HG03439 (cell line): ENCODE data around the gene PI16.

Experiments used
- ATAC-seq: cut with Tn5 transposase; IDR thresholded peaks from one replicate; pipeline ENCODE4 v1.9.1; 2021; ENCODE audit warnings: mild to moderate bottlenecking, moderate library complexity; ENCODE audit not compliant: unreplicated experiment

The PI16 gene

GRCh38 chr6:36999061-36999750, 44.7 kb downstream of the PI16 start:
- no peak for ATAC-seq

DNA sequence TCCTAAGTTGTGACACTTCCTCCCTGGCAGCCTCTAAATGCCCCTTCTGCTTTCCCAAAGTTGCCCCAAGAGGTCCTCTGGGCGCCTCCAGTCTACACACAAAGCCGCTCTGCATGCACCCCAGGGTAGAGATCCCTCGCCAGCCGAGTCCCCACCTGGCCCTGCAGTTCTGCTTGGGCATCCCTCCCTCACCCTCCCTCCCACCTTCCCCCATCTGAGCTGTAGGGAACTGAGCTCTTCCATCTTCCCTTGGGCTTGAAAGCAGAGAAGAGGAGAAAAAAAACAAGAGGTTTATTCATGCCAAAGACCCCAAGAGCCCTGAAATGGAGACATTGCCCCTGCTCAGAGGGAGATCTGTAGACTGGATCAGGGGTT, 45.2 kb downstream of the PI16 start:
- ATAC-seq = no peak

GRCh38 chr6:37004044-37004980, 49.8 kb downstream of the PI16 start:
- no peak for ATAC-seq

DNA sequence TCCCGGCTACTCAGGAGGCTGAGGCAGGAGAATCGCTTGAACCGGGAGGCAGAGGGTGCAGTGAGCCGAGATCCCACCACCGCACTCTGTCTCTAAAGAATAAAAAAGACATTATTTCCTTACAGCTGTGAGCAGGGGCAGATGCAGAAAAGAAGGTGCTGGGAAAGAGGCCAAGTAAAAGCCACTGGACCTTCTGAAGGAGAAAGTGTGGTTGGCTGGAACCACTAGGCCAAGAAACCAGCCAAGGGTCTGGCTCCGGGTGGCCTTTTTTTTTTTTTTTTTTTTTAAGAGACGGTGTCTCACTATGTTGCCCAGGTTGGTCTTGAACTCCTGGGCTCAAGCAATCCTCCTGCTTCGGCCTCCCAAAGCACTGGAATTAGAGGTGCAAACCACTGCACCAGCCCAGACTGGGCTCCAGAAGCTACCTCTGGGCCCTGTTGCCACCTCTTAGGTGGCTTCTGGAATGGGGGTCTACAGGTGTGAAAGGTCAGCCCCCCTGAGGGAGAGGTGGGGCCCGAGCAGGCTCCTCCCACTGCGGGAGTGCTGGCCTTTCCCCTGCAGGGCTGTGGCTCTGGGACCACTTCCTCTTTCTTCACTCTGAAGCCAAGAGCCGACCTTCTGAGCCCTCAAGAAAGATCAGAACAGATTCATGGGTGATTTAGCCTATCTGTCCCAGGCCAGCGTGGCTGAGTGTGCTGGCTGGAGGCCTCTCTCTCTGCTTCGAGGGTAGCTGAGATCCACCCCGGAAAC, 50.7 kb downstream of the PI16 start, which contains the start of gene FGD2:
Gene FGD2 (plus strand): TSS at position 595 of the 750 bp plus-strand sequence. CDS start 163 bp downstream, outside the sequence.
- peak; percentile 75 for ATAC-seq

- ATAC-seq = no peak
Observed at GRCh38 chr6:37005827-37006567, 51.5 kb downstream of the PI16 start.

DNA sequence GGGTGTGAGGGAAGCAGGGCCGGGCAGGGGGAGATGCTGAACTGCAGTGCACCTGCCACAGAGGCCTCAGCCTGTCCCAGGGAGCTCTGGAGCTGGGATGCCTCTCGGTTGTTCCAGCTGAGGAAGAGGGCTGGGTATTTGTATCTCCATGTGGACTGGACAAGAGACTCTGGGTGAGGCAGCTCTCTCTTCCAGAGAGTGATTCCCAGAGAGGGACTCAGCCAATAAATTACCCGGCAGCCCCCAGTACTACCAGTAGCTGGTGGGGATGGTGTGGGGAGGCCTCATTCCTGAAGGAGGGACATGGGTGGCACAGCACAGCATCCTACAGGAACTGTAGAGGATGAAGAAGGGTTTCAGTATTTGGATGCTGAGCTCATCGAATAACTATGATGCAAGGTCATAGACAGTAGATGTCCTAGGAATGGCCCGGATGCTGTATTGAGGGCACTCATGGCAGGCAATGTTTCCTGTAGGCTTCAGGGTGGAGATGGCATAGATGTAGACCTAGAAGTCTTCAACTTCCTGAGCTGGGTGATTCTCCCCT, 52.3 kb downstream of the PI16 start:
- no peak for ATAC-seq

GRCh38 chr6:37007340-37008043, 53.0 kb downstream of the PI16 start:
- no peak for ATAC-seq

DNA sequence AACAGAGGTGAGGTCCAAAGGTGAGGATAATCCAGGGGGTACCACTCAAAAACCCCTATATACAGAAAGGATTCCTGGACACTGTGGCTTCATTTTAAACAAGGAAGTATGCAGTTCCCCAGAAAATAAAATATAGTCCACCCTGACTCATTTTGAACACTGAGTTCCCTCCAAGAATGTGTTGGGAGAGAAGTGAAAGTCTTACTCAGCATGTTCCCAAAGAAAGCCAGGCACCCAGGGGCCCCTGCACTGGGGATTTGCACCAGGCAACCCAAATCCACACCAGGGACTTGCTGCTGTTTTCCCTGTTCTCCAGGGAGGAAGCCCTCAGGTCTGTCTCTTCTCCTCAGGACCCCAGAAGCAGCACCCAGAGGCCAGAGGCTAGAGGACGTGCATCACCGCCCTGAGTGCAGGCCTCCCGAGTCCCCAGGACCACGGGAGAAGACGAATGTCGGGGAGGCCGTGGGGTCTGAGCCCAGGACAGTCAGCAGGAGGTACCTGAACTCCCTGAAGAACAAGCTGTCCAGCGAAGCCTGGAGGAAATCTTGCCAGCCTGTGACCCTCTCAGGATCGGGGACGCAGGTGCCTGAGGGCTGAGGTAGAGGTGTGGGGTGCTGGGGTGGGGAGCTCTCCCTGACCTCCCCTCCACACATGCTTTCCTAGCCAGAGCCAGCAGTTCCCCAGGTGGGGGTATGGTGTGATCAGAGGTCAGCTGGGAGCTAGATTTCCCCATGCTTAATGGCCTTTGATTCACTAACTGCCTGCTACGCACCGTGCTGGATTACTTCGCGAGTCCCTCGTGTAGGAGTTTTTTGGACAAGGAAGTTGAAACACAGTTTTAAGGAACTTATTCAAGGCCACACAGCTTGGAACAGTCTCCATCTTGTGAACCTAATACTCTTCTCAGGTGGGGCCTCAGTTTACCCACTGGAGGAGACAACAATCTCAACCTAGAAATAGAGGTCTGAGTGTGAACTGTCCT, 54.2 kb downstream of the PI16 start:
- ATAC-seq = no peak

DNA sequence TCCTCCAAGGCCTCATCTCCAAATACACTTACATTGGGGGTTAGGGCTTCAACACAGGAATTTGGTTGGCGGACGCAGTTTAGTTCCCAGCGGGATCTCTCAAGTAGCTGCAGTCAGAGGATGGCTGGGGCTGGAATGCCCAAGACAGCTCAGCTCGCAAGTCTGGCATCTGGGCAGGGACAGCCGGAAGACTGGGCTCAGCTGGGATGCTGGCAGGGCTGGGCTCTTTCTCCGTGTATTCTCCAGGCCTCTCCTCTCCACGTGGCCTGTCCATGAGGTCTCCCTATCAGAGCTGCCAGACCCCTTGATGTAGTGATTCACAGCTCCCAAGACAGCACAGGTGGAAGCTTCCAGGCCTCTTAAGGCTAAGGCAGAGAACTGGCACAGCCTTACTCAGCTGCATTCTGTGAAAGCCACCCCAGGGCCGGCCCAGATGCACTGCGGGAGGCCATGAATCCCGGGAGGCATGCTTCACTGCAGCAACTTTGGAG, 55.9 kb downstream of the PI16 start:
- no peak for ATAC-seq

GRCh38 chr6:37011656-37012378, 57.3 kb downstream of the PI16 start:
- ATAC-seq = no peak

GRCh38 chr6:37013516-37014491, 59.3 kb downstream of the PI16 start:
- no peak for ATAC-seq
